Jurkat, Clone E6-1 (cell line): ENCODE measurements around the gene SECISBP2.

Experiments used
- DNase-seq: peaks from one replicate; pipeline ENCODE4 v3.0.0-alpha.2; 2011; ENCODE audit warnings: low read depth, low spot score
- H3K4me3 ChIP-seq: 2 replicates; pipeline ENCODE4 v1.5.1; 2011; ENCODE audit warnings: mild to moderate bottlenecking, low read length, control low read depth, moderate library complexity

SECISBP2 gene

DNA sequence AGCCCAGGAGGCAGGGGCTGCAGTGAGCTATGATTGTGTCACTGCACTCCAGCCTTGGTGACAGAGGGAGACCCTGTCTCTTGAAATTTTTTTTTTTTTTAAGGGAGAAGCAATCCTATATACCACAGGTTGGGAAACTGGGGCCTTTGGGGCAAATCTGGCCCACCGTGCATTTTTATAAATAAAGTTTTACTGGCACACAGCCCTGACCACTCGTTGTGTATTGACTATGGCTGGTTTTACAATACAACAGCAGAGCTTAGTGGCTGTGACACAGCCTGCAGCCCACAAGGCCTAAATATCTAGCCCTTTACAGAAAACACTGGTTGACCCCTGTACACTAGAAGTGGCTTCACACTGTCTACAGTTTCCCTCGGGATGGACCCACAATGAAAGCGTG, 58.0 kb downstream of the SECISBP2 start:
- DNase-seq: no peak
- H3K4me3 ChIP-seq: no peak overlapping the region

- DNase-seq: no peak
- H3K4me3 ChIP-seq: no peak overlapping the region
Measured at GRCh38 chr9:89376741-89377351, 58.5 kb downstream of the SECISBP2 start.

DNA sequence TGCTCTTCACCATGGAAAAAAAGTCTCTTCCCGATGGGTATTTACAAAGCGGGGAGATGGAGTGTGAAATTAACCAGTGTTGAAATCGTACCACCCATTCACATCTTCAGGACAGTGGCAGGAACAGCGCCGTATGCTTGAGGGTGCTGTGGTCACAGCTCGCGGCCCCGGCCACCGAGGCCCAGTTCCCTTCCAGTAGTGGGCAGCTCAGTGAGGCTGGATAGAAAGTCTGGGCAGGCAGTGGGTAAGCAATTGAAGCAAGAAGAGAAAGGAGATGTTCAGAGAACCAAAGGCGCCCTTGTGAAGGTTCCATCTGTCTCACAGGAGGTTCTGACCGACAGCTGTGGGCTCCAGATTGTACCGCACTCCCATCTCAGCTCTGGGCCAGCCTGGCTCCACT, 59.1 kb downstream of the SECISBP2 start:
- no peak overlapping the region for H3K4me3 ChIP-seq
- DNase-seq: no peak

- H3K4me3 ChIP-seq: no peak overlapping the region
- DNase-seq: no peak
Measured at GRCh38 chr9:89378541-89378940, 60.2 kb downstream of the SECISBP2 start.

DNA sequence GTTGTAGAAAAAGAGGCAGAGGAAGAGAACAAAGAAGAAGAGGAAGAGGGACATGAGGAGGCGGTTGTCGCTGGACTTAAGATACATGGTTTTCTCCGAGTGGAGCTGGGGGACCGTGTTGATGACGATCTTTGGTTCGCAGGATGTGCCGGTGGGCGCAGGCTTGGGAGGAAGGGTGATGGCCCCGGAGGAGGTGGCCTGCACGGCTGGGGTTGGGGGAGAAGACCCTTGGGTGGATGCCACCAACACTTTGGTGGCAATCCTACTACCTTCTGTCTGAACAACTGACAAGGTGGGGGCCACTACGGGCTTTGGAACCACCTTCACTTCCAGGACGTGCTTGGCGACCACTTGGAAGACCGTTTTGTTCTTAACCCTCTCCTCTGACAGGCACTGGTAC, 60.7 kb downstream of the SECISBP2 start:
- no peak overlapping the region for H3K4me3 ChIP-seq
- DNase-seq: no peak

- no peak for DNase-seq
- no peak overlapping the region for H3K4me3 ChIP-seq
Measured at GRCh38 chr9:89379508-89380115, 61.3 kb downstream of the SECISBP2 start.

DNA sequence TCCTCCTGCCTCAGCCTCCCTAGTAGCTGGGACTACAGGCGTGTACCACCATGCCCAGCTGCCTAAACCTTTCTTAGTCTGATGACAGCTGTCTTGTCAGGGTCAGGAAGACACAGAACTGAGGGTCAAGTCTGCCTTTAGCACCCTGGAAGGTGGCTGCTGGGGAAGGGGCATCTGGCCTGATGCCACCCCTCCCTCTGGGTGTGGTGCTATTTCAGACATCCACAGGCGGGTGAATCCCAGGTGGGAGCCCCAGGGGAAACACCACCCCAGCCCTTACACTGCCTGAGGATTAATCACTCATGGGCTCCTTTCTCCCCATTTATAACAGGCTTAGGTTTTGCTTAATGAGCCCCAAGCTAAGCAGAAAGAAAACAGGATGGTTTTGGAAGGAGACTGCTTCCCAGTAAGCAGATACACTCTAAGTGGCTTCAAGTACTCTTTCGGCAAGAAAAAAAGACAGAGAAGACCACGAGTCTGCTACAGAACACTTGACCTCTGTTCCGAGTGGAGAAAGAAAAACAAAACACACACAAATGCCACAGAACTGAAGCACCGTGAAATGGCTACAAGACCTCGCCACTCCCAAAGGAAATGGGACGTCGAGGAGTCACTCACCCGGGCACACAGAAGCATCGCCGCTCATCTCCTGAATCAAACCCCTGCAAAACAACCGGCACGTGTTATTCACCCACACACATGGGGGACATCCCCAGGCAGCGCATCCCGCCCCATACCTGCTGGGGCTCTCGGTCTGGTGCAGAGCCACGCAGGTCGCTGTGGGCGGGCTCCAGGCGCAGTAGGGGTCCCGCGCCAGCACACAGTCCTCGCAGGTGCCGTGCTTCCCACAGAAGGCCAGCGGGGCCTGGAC, 62.4 kb downstream of the SECISBP2 start:
- DNase-seq: no peak
- H3K4me3 ChIP-seq: no peak overlapping the region

DNA sequence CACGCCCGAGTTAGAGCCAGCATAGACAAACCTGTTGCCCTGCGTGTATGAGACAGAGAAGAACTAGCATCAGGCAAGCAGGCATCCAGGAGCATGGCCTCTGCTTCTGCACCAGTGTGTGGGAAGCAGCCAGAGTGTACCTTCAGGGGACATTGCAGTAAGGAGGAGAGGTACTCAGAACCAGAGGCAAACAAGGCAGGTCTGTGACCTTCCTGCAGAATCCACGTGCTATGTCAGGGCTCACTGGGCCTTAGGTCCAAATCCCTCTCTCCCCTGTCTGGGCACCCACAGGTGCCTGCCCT, 63.0 kb downstream of the SECISBP2 start:
- H3K4me3 ChIP-seq: no peak overlapping the region
- no peak for DNase-seq

DNA sequence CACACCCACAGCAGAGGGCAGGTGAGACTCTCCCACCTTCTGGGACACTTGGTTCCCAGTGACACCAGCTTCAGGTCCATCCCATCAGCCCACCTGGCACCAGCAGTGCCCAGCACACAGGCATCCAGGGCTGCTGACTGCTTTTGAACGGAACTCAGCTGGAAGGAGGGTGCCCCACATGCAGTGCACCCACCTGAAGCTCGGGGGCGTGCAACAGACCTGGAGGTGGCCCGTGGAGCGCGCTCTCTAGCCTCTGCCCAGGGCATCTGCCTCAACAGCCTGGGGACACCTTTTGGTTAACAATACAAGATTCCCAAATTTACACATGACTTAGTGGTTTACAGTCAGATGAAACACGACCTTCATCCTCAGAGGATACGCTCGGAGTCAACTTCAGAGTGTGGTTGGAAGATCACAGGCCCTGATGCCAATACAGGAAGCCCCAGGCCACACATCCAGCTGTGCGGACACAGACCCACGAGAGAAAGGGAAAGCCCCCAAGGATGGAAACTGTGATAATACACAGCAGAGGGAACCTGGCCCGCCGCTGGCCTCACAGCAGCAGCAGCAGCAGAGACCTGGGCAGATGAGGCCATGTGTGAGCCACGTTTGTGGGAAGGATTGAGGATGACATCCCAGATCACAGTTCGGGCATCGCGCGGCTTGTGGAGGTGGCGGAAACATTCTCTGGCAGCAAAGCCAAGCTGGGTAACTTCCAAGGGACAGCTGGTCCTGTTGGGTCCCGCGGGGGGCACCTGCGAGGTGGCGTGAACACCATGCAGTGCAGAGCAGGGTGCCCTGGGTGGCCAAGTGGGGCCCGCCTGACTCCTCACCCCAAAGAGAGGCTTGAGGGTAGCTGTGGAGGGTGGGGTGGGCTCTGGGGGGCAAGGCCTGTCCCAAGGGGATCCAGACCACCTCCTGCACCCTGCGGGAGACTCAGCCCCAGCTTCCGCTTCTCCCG, 64.0 kb downstream of the SECISBP2 start:
- no peak for DNase-seq
- no peak overlapping the region for H3K4me3 ChIP-seq

DNA sequence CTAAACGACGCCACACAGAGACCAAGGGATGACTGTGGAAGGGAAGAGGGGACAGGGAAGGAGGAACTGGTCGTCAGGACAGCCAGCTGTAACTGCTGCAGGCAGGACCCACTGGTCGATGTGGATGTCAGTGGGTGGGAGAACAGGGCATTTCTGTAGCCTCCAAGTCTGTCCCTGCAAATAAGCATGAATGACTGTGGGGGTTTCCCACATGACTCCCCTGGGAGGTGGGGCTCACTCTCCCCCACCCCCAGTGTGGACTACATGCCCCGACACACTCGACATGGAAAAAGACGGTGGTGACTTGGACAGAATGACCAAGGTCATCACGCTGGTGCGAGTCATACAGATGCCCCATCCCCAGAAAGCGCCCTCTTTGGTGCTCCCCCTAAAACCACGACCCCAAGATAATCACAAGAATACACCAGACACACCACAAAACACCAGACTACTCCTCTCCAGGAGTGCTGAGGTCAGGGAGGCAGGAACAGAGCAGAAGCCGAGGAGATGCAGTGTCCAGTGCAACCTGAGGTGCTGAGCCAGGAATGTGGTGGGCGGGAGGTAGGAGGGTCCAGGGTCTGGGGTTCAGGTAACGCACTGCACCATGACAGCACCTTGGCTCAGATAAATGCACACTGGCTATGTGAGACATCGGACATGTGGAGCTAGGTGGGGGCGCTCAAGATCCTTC, 64.9 kb downstream of the SECISBP2 start:
- no peak for DNase-seq
- H3K4me3 ChIP-seq: no peak overlapping the region

DNA sequence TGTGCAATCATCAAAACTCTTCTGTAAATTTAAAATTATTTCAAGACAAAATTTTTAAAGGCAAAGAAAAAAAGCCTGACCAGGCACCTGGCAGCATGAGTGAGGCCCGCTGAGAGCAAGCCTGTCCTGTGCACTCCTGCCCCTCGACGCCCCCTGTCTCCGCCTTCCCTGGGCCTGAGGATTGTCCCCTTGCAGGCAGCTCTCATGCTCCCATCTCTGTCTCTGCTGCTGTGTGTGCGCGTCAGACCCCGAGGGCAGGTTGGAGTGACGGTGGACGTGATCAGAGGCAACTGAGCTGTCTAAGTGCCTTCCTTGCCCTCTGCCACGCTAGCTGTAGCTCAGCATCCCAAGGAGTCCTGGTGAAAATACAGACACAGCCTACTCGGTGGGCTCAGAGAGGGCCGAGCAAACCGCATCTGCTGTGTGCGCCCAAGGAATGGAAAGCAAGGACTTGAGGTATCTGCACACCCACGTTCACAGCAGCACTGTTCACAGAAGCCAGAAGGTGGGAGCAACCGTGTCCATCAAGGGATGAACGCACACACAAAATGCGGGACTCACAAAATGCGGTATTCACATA, 65.5 kb downstream of the SECISBP2 start:
- no peak for DNase-seq
- H3K4me3 ChIP-seq: no peak overlapping the region

DNA sequence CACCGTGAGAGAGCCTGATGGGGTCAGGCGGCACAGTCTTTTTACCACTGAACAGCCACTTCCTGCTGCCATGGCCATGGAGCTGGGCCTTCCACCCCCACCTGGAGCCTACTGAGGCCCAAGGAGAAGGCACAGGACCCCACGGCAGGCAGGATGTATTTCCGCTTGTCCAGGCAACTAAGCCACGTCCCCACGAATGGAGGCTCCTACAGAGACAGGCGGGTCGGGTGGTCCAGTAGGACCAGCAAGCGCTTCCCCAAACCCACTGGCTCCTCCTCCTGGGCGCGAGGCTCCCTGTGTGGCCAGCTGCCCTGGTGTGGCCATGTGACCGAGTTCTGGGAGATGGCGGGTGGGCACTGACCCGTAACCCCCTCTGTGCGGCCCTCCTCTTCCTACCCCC, 66.5 kb downstream of the SECISBP2 start:
- H3K4me3 ChIP-seq: no peak overlapping the region
- no peak for DNase-seq

DNA sequence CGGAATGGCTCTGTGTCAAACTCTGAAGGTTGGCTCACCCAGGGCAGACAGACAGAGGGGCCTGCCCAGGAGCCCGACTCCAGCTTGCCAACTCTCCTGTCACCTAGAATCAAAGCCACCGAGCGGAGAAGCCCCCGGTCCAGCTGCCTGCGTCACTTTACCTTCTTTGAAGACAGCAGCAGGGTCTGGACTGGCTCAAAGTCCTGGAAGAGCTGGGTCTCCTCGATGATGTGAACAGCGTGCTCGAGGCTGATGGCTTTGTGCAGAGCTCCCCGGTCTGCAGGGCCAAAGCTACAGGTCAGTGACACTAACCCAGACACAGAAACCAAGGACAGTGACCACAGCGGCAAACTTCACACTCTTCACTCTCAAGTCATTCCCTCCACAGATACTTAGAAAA, 67.9 kb downstream of the SECISBP2 start:
- no peak overlapping the region for H3K4me3 ChIP-seq
- no peak for DNase-seq

DNA sequence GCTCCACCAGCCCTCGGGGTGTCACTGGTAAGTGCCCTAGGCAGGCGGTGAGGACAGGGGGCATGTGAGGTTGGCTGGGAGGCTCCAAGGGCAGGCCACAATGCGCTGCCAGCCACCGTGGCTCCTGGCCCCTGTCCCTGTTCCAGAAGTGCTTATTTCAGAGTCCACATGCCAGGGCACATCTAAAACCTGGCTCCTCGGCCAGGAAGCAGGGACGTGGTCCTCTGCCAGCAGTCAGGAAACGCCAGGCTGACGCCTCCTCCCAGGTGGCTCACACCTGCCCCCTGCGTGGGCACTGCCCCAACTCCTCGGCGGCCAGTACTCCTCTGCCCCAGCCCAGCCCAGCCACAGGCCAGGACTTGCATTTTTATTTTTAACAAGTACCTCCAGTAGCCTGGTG, 68.5 kb downstream of the SECISBP2 start:
- DNase-seq: no peak
- H3K4me3 ChIP-seq: no peak overlapping the region

DNA sequence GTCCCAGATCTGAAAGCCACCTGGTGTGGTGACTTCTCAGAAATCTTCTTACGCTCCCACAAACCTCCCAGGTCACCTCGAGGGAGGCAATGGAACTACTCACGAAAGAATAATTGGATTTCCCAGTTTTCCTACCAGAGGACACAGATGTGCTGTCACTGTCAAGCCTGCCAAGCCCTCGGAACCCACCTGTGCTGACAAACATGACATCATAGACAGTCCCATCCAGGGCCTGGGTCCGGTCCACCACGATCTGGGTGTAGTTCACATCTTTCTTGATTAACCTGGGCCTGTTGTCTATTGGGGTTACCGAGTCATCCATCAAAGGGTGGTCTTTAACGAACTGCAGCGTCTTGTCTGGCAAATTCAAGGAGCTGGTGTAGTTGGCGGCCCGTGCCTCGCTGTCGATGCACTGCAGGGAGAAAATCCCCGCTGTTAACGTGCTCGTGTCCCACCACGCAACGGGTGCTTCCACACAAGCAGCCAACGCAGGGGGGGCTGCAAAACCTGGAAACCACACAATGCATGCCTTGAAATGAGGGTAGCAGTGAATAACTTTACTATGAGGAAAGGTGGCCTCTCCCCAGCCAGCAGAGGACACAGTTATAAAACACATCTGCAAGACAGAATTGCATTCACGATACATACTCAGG, 69.0 kb downstream of the SECISBP2 start:
- no peak for DNase-seq
- H3K4me3 ChIP-seq: no peak overlapping the region

DNA sequence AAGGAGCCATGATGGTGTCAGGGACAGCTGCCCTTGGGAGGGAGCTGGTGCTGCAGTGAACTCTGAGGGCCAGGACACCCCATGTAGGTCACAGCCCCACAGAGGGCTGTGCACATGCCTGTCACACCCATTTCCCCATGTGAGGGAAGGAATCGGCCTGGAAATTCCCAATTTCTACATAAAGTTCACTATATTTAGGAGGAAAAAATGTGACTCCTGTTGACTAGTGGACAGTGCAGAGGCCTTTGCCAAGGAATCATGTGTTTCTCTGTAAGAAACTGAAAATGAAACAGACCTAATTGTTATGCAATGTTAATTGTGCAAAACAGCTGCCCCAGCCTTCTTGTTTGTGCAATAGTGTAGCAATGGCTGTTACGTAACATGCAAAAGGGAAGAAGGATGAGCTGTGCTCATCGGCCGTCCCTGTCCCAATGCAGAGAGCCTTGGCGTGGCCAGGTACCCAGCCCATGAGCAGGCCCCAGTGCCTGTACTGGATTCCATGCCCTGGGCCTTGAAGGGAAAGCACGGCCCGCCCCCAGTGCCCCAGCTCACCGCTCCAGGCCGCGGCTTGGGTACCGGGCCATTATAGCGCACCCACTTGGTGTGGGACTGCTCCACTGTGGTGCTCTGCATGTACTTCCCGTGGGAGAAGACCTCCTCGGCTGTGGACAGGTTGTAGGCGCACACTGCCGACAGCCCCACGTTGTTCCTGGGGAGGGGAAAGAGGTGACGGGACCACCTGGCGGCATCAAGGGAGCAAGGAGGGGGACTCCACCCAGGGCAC, 70.0 kb downstream of the SECISBP2 start:
- DNase-seq: no peak
- H3K4me3 ChIP-seq: no peak overlapping the region

GRCh38 chr9:89388868-89389177, 70.5 kb downstream of the SECISBP2 start:
- no peak overlapping the region for H3K4me3 ChIP-seq
- DNase-seq: no peak
